ENCODE results near the gene ZNFX1.
"Not testable (repeated sequence)": the region's sequence is repeated elsewhere in the genome, so short reads cannot be mapped to it uniquely, and the experiment has no call there.

DNA sequence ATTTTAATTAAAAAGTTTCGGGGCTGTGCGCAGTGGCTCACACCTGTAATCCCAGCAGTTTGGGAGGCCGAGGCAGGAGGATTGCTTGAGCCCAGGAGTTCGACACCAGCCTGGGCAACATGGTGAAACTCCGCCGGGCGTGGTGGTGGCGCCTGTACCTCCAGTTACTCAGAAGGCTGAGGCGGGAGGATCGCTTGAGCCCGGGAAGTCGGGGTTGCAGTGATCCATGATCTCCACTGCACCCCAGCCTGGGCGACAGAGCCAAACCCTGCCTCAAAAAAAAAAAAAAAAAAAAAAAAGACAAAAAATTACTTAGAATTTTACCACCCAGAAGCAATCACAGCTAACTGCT is 59.1 kb downstream of the ZNFX1 start:
- TF ChIP-seq, protein P1, sequence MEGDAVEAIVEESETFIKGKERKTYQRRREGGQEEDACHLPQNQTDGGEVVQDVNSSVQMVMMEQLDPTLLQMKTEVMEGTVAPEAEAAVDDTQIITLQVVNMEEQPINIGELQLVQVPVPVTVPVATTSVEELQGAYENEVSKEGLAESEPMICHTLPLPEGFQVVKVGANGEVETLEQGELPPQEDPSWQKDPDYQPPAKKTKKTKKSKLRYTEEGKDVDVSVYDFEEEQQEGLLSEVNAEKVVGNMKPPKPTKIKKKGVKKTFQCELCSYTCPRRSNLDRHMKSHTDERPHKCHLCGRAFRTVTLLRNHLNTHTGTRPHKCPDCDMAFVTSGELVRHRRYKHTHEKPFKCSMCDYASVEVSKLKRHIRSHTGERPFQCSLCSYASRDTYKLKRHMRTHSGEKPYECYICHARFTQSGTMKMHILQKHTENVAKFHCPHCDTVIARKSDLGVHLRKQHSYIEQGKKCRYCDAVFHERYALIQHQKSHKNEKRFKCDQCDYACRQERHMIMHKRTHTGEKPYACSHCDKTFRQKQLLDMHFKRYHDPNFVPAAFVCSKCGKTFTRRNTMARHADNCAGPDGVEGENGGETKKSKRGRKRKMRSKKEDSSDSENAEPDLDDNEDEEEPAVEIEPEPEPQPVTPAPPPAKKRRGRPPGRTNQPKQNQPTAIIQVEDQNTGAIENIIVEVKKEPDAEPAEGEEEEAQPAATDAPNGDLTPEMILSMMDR (IDR thresholded peaks at IDR 0.05), result not testable (repeated sequence)
- not testable (repeated sequence) for TF ChIP-seq POLR2A (IDR thresholded peaks at IDR 0.05)
